Stimulated activated CD4-positive, alpha-beta T cell treated with anti-CD3 and anti-CD28 coated beads, Interleukin-1b, Interleukin-23, amount 100 ng/mL, for 24 hours (primary cell): Measurements from ENCODE around the gene SNRPD1.
A peak's percentile ranks its signal among the peaks of the same experiment; 100 is the strongest.
"Not testable (repeated sequence)": the region's sequence is repeated elsewhere in the genome, so short reads cannot be mapped to it uniquely, and the experiment has no call there.

Experiments
- DNase-seq, 4 experiments: peaks; one replicate each; pipeline ENCODE4 v3.0.0-alpha.2; 2020; ENCODE audit warnings: low read depth in 4 of 4, low spot score in 1 of 4

SNRPD1 gene

DNA sequence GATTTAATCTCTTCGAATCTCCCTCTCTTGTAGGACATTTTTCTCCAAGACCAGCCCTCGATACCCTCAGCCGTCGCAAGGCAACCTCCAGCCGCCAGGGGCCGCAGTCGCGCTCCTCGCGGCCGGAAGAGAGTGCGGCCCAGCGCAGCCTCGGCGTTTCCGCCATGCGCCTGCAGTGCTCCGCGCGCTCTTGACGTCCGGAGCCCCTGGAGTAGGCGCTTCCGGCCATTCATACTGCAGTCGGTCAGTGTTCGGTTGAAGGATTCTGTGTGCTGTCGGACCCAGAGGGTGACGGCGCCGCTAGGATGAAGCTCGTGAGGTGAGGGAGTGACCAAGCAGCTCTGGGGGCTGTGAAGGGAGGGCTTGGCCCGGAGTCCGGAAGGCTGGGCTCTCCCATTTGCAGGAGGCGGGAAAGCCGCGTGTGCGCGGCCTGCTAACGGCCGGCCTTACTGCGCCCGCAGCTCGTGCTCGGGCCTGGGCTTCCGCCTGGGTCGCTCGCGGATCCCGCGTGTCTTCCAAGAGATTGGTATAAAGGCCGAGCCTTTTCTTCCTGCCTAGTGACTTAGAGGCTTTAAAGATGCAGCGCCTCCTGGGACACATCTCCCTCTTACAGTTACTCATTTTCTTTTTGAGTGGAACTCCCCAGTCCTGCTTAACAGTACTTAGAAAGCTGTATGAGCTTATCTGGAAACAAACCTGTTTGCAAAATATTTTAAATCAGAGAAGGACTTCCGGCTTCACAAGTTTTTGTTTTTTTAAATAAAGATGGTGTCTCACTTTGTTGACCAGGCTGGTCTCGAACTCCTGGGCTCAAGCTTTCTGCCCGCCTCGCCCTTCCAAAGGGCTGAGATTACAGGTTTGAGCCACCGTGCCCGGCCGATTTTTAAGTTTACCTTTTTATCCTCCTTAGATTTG is at the start of gene SNRPD1:
TSS of gene SNRPD1 (plus strand) at position 190 of the 915 bp plus-strand sequence. CDS start at position 306, 116 bp downstream.
- peak; percentile 61 to 84 (median 78) for DNase-seq

- no peak for DNase-seq
Observed at GRCh38 chr18:21571772-21572171, 40.3 kb upstream of the SNRPD1 start.

- no peak for DNase-seq
Observed at GRCh38 chr18:21575656-21576055, 36.5 kb upstream of the SNRPD1 start.

DNA sequence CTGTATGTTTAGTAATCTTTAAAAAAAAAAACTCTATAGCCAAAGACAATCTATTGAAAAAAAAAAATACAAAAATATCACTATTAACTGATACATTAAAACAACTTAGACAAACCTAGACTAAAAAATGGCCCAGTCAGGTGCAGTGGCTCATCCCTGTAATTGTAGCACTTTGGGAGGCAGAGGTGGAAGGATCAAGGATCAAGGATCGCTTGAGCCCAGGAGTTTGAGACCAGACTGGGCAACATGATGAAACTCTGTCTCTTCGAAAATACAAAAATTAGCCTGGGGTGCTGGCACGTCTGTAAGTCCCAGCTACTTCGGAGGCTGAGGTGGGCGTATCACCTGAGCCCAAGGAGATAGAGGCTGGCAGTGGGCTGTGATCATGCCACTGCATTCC is 27.7 kb upstream of the SNRPD1 start:
- DNase-seq, result no peak

GRCh38 chr18:21592361-21592760 is 19.8 kb upstream of the SNRPD1 start:
- DNase-seq, result not testable (repeated sequence)

GRCh38 chr18:21593540-21594257 is 18.4 kb upstream of the SNRPD1 start:
- no peak for DNase-seq

- DNase-seq, result no peak
Observed at GRCh38 chr18:21597620-21598019, 14.5 kb upstream of the SNRPD1 start.

DNA sequence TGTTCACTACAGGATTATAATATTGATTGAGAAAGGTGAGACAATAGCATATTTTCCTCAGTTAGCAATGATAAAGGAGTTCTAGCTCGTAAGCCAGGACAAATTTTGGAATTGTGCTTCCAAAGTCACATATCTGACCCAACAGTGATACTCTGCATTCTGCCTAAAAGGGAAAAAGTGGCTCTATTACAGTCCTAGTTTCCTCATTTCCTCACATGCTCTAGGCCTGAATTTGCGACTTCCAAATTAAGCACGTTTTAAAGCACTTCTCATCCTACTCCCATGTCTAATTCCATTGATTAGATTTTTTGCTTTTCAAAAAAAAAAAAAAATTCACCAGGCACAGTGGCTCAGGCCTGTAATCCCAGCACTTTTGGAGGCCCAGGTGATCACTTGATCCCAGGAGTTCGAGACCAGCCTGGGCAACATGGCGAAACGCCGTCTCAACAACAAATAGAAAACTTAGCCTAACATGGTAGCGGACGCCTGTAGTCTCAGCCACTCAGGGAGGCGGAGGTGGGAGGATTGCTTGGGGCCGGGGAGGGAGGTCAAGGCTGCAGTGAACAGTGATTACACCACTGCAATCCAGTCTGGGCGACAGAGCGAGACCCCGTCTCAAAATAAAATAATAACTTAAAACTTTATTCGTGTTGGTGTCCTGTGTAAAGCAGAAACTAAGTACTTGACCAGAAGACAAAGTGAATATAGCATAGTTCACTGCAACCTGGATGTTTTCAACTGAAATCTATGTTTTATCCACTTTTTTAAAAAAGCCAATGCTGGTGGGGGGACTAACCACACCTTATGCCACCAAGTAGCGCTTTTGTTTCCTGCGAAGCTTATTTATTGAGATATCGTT is 13.2 kb upstream of the SNRPD1 start:
- no peak for DNase-seq

DNA sequence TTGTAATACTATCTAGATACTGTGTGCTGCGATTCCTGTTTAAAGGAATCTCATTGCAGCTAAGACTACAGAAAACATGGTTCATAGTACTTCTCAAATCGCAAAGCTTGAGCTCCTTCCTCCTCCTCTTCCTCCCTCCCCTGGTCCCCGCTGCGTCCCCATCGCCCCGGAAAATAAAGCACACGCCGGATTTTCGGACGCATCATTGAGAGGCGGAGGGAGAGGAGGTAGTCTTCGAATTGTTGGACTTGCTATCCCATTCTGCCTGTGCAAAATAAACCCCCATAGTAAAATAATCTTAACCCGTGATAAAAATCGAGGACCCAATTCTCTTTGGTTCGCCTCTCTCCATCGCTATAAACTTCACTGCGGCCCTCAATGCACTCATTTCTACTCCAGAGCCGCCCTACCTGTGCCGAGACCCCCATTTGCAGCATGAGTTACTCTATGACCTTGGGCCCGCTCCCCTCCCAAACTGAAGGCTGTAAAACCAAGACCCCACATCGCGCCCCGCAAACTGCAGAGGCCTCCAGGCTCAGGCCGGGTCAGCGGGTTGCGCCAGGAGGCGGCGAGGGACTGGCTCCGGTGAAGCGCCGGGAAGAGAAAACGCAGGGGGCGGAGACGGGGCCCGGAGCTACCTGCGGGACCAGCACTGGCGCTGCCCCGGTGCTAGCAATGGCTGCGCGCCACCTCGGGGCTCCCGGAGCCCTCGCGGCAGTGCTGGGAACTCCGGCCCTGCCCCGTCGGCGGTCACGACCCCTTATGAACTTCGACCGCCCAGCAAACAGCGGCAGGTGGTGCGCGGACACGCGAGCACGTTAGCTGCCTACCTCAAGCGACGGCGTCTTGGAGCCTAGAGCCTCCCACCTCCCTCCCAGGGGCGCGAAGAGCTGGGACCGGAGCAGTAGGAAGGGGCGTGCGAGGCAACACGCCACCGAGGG is 12.3 kb upstream of the SNRPD1 start:
- peak in 2 of 4 experiments; percentile 6 to 44 for DNase-seq

DNA sequence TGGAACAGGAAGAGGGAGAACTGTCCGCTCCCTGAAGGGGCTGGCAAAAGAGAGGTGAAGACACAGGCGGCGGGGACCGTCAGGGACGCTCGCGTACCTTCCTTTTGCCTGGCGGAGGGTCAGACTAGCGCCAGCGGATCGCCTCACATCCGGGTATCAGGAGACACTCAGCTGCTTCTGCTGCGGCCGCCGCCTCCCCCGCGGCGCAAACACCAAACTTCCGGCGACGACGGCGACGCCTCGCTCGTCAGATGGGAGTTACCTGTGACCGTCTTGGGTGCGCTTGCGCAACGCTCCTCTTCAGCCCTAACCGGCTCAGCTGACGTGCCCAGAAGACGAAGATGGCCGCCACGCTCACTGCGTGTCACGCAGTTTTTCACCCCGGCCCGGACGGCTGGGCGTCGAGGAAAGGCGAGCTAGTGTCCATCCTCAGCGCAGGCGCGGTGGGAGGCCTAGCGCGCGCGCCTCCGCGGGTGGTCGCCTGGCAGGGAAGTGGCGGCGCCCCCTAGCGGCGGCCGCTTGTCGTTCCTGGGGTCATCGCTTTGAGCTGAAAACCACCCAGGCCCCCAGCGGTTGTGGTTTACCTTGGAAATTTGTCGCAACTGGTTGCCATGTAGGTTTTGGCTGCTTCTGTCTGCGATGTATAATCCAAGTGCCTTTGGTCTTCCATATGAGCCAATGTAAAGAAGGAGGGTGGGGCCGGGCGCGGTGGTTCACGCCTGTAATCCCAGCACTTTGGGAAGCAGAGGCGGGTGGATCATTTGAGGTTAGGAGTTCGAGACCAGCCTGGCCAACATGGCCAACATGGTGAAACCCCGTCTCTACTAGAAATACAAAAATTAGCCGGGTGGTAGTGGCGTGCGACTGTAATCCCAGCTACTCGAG is 11.3 kb upstream of the SNRPD1 start, which contains the start of gene ESCO1:
TSS of gene ESCO1 (minus strand) at position 179 of the 885 bp plus-strand sequence. CDS start 25,861 bp downstream, outside the sequence.
- DNase-seq, result peak; percentile 77 to 87 (median 83)

GRCh38 chr18:21602299-21602587 is 9.9 kb upstream of the SNRPD1 start:
- no peak for DNase-seq

DNA sequence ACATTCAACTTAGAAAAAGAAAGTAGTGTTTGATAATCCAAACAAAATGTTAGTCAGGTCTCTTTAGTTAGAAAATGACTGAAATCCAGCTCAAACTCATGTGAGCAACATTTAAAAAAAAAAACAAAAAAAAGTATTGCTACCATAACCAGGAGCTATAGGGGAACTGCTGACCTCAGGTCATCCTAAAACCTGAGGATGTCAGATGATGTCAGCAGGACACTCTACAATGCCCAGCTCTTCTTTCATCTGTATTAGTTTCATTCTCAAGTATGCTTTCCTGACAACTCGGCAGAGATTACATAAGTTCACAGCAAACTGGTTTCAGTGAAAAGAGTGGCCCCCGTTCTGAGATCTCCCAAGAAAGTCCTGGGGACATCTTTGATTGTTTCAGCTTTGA is 7.4 kb upstream of the SNRPD1 start:
- no peak for DNase-seq

DNA sequence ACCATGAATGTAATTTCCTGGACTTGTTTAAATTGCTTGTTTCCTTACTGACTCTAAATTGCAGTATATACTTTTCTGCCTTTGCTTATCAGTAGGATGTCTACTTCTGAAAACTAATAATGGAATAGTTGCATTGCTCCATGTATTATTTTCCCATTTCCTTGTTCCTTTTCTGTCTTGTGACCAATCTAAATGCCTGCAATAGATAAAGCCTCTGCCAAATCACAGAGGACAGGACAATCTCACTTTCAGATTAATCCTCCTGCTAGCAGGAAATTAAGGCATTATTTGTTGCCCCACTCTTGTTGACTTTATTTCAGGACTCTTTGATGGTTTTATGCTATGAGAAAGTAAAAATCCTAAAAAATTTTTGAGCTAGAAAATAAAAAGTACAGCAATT is 6.9 kb upstream of the SNRPD1 start:
- DNase-seq, result no peak

DNA sequence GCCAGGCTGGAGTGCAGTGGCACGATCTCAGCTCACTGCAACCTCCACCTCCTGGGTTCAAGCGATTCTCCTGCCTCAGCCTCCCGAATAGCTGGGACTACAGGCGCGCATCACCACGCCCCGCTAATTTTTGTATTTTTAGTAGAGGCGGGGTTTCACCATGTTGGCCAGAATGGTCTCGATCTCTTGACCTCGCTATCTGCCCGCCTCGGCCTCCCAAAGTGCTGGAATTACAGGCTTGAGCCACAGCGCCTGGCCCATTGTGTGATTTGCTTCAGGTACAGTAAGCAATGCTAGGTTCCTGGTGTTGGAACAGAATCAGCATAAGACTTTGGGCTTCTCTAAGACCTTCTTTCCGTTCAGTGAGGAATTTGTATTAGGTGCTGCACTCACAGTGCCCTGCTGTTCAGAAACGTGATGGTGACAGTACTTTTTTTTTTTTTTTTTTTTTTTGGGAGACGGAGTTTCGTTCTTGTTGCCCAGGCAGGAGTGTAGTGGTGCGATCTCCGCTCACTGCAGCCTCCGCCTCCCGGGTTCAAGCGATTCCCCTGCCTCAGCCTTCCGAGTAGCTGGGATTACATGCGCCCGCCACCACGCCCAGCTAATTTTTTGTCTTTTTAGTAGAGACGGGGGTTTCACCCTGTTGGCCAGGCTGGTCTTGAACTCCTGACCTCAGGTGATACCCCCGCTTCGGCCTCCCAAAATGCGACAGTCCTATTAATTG is 551 bp upstream of the SNRPD1 start:
- DNase-seq, result not testable (repeated sequence)

GRCh38 chr18:21621640-21622039 is 9.5 kb downstream of the SNRPD1 start:
- not testable (repeated sequence) for DNase-seq

- no peak for DNase-seq
Observed at GRCh38 chr18:21629089-21629832, 17.1 kb downstream of the SNRPD1 start.

- no peak for DNase-seq
Observed at GRCh38 chr18:21632393-21632792, 20.3 kb downstream of the SNRPD1 start.
